ENCODE data around the gene CYP1B1. TPM values are rescaled to one million over a fixed set of nuclear protein-coding genes. Genes with fewer than 3 reads are reported as not detected.

Gene CYP1B1
- total RNA-seq, 2 donors from 2014 or later: 2.5 to 4.3 TPM

Other genes with a start within 250 kb of the CYP1B1 start
- gene RMDN2, start 150.9 kb downstream of the CYP1B1 start, total RNA-seq: 10 to 100 TPM; 28.1 to 32.2 TPM

All from left colon (tissue), 2 donors.